HFFc6 (cell line): ENCODE measurements around the gene GRK1. TPM values are rescaled to one million over a fixed set of nuclear protein-coding genes. Genes with fewer than 3 reads are reported as not detected.
"Not testable (repeated sequence)": the region's sequence is repeated elsewhere in the genome, so short reads cannot be mapped to it uniquely, and the experiment has no call there.

Source experiments
- DNase-seq: peaks from one replicate; pipeline ENCODE4 v3.0.0-alpha.2; 2018
- H3K27ac Mint-ChIP-seq: 2 replicates; pipeline ENCODE4 v1.8.0; 2020; ENCODE audit warnings: mild to moderate bottlenecking, mixed read lengths
- H3K27me3 Mint-ChIP-seq: 2 replicates; pipeline ENCODE4 v1.8.0; 2021; ENCODE audit warnings: mild to moderate bottlenecking, moderate library complexity, mixed read lengths; ENCODE audit not compliant: insufficient read depth
- H3K36me3 Mint-ChIP-seq: 2 replicates; pipeline ENCODE4 v1.8.0; 2021; ENCODE audit warnings: low read depth, mixed read lengths
- H3K4me1 Mint-ChIP-seq: 2 replicates; pipeline ENCODE4 v1.8.0; 2020; ENCODE audit warnings: low read depth, mixed read lengths
- H3K4me3 Mint-ChIP-seq: 2 replicates; pipeline ENCODE4 v1.8.0; 2020; ENCODE audit warnings: mild to moderate bottlenecking, moderate library complexity, mixed read lengths
- H3K9me3 Mint-ChIP-seq: 2 replicates; pipeline ENCODE4 v1.8.0; 2020; ENCODE audit warnings: mild to moderate bottlenecking, mixed read lengths
- total RNA-seq, 6 experiments: library from RNA; stranded (reverse); fragmentation: NEBNext Ultra II Directional; extraction: Animal tissue kit (Norgen Biotek cat#: 25700); gene quantifications; 2 replicates in 1 of 6; 3 replicates in 5 of 6; pipeline ENCODE4 v1.2.3, GENCODE V29; 2021
- TF ChIP-seq, protein P1 (sequence below): fragments of 200-600 bp; sonication (generic); IDR thresholded peaks from 2 replicates; pipeline ENCODE4 v1.5.0; 2021; ENCODE audit warnings: antibody characterized with exemption, mild to moderate bottlenecking

The GRK1 gene
- total RNA-seq, 6 experiments from 2014 or later: not detected

DNA sequence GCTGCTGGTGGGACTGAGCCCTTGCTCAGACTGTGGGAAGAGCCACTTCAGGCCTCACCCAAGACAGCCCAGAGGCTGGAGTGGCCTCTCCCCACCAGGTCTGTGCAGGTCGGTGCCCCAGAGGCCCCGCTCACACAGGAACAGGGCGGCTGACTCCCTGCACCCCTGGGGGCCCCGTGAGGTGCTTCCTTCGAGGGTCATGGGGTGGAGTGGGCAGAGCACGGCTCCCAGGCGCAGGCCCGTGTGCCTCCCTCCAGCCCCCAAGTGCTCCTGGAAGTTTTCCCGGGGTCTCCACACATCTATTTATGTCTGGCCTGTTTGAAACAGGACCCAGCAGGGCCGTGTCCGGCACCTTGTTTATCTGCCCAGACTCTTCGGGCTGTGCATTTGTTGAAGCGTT lies 82.5 kb downstream of the GRK1 start:
- no peak for DNase-seq
- Mint-ChIP-seq H3K4me1 (no peaks in the 10 kb centered on the region), H3K27ac (no peak overlapping the region), H3K36me3 (peaks cover 15% of the 10 kb centered on the region), H3K9me3 (peaks cover 22% of the 10 kb centered on the region), H3K27me3 (peaks cover 8% of the 10 kb centered on the region), H3K4me3 (no peak overlapping the region)
- TF ChIP-seq, protein P1, sequence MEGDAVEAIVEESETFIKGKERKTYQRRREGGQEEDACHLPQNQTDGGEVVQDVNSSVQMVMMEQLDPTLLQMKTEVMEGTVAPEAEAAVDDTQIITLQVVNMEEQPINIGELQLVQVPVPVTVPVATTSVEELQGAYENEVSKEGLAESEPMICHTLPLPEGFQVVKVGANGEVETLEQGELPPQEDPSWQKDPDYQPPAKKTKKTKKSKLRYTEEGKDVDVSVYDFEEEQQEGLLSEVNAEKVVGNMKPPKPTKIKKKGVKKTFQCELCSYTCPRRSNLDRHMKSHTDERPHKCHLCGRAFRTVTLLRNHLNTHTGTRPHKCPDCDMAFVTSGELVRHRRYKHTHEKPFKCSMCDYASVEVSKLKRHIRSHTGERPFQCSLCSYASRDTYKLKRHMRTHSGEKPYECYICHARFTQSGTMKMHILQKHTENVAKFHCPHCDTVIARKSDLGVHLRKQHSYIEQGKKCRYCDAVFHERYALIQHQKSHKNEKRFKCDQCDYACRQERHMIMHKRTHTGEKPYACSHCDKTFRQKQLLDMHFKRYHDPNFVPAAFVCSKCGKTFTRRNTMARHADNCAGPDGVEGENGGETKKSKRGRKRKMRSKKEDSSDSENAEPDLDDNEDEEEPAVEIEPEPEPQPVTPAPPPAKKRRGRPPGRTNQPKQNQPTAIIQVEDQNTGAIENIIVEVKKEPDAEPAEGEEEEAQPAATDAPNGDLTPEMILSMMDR: no peak

DNA sequence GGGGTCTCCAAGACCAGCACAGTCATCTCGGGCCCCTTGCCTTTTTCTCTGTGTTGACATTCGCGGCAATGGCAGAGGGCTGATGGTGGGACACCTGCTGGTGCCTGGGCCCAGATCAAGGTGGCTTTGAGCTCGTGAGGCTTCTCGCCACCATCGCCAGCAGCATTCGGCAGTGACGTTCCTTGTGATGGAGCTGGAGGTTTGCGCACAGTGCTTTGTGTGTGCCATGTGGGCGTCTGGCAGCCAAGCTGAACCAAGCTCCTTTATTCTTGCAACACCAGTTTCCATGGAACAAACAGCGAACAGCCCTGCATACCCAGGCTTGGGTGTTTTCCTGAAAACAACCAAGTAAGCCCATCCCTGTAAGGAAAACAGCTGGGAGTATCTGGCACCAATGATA lies 82.9 kb downstream of the GRK1 start:
- DNase-seq: no peak
- H3K4me1 Mint-ChIP-seq: no peaks in the 10 kb centered on the region

DNA sequence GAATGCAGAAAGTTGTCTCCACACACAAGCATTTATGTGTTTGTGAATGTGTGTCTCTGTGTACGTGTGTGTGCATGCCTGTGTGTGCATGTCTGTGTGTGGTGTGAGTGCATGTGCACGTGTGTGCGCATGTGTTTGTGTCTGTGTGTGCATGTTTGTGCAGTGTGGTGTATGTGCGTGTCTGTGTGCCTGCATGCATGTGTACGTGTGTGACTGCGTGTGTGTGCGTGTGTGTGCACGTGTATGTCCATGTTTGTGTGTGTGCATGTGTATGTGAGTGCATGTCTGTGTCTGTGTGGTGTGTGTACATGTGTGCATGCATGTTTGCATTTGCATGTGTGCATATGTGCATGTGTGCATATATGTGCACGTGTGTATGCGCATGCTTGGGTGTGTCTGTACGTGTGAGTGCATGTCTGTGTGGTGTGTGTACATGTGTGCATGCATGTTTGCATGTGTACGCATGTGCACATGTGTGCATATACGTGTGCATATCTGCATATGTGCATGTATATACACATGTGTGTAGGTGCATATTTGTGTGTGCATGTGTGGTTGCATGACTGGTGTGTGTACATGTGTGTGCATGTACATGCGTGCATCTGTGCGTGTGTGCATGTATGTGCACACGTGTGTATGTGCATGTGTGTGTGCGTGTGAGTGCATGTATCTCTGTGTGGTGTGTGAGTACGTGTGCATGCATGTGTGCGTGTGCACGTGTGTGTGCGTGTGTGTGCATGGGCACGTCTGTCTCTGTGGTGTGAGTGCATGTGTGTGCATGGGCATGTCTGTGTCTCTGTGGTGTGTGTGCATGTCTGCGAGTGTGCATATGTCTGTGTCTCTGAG lies 83.8 kb downstream of the GRK1 start:
- H3K27me3 Mint-ChIP-seq: peaks cover 8% of the 10 kb centered on the region
- H3K9me3 Mint-ChIP-seq: peaks cover 22% of the 10 kb centered on the region
- no peak overlapping the region for H3K4me3 Mint-ChIP-seq
- H3K4me1 Mint-ChIP-seq: no peaks in the 10 kb centered on the region
- TF ChIP-seq, protein P1: no peak
- H3K36me3 Mint-ChIP-seq: peaks cover 15% of the 10 kb centered on the region
- no peak for DNase-seq
- H3K27ac Mint-ChIP-seq: no peak overlapping the region

More for the DNA sequence above, 82.9 kb downstream of the GRK1 start:
- TF ChIP-seq, protein P1: no peak
- peaks cover 10% of the 10 kb centered on the region for H3K27me3 Mint-ChIP-seq
- no peak overlapping the region for H3K27ac Mint-ChIP-seq
- peaks cover 15% of the 10 kb centered on the region for H3K36me3 Mint-ChIP-seq
- peaks cover 22% of the 10 kb centered on the region for H3K9me3 Mint-ChIP-seq
- no peak overlapping the region for H3K4me3 Mint-ChIP-seq

DNA sequence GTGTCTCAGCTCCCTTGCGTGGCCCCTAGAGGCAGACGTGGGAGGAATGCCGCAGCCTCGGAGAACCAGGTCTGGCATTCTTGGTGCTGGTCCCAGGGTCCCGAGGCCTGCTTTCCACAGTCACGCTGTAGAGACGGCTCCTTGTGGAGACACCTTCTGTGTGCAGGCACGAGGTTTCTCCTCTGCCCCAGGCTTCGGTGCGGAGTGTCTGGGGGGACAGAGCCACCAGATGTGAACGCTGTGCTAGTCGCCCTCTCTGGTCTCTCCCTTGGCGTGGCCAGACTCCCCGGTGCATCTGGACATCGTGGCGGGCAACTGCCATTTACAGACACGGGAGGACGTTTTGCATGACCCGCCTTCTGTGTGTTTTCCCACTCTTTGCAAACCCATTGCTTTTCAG lies 84.5 kb downstream of the GRK1 start:
- H3K9me3 Mint-ChIP-seq: peaks cover 22% of the 10 kb centered on the region
- peaks cover 15% of the 10 kb centered on the region for H3K36me3 Mint-ChIP-seq
- H3K4me1 Mint-ChIP-seq: no peaks in the 10 kb centered on the region
- H3K27ac Mint-ChIP-seq: no peak overlapping the region
- DNase-seq: no peak
- H3K27me3 Mint-ChIP-seq: peaks cover 7% of the 10 kb centered on the region
- TF ChIP-seq, protein P1: no peak
- H3K4me3 Mint-ChIP-seq: no peak overlapping the region

DNA sequence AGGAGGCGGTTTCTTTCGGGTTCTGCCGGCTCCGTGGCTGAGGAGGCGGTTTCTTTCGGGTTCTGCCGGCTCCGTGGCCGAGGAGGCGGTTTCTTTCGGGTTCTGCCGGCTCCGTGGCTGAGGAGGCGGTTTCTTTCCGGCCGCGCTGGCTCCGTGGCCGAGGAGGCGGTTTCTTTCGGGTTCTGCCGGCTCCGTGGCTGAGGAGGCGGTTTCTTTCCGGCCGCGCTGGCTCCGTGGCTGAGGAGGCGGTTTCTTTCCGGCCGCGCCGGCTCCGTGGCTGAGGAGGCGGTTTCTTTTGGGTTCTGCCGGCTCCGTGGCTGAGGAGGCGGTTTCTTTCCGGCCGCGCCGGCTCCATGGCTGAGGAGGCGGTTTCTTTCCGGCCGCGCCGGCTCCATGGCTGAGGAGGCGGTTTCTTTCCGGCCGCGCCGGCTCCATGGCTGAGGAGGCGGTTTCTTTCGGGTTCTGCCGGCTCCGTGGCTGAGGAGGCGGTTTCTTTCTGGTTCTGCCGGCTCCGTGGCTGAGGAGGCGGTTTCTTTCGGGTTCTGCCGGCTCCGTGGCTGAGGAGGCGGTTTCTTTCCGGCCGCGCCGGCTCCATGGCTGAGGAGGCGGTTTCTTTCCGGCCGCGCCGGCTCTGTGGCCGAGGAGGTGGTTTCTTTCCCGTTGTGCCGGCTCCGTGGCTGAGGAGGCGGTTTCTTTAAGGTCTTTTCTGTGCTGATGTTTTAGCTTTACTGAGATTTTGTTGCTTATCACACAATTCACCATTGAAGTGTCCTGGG lies 85.4 kb downstream of the GRK1 start:
- not testable (repeated sequence) for H3K27ac Mint-ChIP-seq, DNase-seq, H3K4me3 Mint-ChIP-seq, H3K4me1 Mint-ChIP-seq, H3K27me3 Mint-ChIP-seq
- Mint-ChIP-seq H3K36me3 (peaks cover 15% of the 10 kb centered on the region), H3K9me3 (peaks cover 22% of the 10 kb centered on the region)

DNA sequence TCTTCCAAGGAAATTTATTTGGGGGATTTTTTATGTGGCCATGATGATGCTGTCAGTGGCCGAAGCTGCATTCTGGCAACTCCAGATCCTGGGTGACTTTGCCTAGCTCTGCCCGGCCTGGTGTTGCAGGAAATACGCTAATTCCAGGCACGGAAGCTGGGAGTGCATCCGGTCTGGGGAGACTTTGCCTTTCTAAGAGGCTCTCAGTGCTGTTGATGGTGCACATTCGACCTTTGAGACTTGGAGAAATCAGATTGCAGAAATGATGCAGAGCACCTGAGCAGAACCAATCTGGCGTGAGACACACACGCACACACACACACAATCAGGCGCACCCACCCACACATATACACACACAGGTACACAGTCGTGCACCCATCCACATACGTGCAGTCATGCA lies 86.2 kb downstream of the GRK1 start:
- no peak for DNase-seq
- H3K9me3 Mint-ChIP-seq: peaks cover 22% of the 10 kb centered on the region
- H3K36me3 Mint-ChIP-seq: peaks cover 15% of the 10 kb centered on the region

More for the DNA sequence above, 86.2 kb downstream of the GRK1 start:
- TF ChIP-seq, protein P1: no peak
- no peak overlapping the region for H3K4me3 Mint-ChIP-seq
- H3K27ac Mint-ChIP-seq: no peak overlapping the region
- peaks cover 7% of the 10 kb centered on the region for H3K27me3 Mint-ChIP-seq
- peaks cover 2% of the 10 kb centered on the region for H3K4me1 Mint-ChIP-seq
